GM19328 (cell line): Measurements from ENCODE around the gene MLYCD.

Experiments used
- ATAC-seq: cut with Tn5 transposase; IDR thresholded peaks from one replicate; pipeline ENCODE4 v1.9.1; 2021; ENCODE audit warnings: mild to moderate bottlenecking, moderate library complexity; ENCODE audit not compliant: unreplicated experiment

Gene MLYCD

DNA sequence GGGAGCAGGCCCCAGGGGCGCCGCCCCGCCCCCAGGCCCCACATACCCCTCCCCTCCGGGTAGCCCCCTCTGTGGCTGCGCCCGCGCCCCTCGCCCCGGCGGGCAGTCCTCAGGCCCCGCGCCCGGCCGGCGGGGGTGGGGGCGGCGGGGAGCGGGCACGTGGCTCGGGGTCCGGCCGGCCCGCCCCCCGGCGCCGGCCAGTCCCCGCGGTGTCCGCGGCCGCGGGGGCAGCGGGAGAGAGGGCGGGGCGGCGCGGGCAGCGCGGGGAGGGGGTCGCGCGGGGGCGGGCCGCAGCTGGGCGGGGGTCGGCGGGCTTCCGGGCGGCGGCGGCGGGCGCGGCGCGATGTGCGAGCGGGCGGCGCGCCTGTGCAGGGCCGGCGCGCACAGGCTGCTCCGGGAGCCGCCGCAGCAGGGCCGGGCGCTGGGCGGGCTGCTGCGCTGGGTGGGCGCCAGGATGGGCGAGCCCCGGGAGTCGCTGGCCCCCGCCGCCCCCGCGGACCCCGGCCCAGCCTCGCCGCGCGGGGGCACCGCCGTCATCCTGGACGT is 69.5 kb downstream of the MLYCD start:
- no peak for ATAC-seq

DNA sequence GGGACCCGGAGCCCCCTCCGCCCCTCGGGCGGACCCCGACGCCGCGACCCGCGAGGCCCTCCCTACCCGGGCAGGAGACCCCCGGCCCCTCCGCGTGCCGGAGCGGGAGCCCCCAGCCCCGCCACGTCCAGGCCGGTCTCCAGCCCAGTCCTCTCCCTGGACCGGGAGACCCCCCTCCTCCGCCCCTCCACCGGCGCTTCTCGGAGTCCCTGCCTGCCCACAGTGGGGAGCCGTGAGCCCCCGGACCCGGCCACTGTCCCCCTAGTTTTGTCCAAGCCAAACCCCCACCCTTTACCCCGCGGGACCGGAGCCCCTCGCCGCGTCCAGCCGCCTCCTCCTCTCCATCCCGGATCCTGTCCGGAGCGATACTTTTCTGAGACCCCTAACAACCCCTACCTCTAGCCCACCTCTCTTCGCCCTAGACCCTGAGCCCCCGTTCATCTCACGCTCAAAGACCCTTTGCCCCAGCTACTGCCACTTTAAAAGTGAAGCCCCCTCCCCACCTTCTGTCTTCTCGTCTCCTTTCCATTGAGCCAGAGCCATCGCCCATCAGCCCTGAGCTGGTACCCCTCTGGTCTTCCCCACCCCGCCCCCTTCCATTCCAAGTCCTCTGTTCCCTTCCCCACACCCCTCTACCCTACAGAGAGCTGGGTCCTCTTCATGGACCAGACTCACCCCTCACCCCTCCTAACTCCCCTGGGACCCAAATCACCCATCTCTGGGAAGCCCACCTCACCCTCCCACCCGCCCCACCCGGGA is 70.2 kb downstream of the MLYCD start:
- ATAC-seq: no peak

DNA sequence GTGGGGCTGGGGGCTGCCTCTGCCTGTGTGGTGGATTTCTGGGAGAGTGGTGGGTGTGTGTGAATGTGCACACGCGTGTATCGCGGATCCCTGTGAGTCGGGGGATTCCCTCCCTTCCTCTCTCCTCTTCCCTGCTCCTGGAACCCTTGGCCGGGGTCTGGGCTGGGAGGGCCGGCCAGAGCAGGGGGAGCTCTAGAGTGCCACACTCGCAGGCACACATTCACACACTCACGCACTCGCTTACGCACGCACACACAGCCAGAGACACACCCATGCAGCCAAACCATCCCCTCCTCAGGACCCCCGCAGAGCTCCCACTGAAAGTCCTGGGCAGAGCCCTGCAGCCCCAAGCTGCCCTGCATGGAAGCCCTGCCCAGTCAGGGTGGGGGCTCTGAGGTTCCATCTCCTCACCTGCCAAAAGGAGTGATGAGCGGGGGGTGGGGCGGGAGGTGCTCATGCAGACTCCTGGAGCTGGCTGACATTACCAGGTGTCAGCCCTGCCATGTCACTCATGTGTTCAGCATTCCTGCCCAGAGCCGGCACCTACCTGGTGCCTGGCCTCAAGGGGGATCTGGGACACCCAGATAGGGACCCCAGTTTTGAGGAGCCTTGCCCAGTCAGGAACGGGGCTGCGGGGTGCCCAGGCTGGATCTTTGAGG is 71.0 kb downstream of the MLYCD start:
- ATAC-seq: no peak

DNA sequence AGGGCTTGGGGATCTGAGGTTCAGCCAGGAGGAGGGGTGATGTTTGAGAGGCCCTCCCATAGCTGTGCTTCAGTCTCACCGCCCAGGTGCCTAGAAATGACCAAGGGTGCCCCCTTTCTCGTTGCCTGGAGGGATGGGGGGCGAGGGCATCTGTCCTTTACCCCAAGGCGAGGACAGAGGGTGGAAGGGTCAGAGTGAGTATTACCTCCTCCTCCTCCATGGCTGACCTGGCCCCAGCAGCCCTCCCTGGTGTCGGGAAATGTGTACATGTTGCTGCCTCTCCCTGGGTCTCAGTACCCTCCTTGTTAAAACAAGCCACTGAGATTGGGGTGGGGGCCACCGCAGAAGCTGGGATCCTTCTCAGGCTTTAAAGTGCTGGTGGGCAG is 71.5 kb downstream of the MLYCD start:
- ATAC-seq: no peak

DNA sequence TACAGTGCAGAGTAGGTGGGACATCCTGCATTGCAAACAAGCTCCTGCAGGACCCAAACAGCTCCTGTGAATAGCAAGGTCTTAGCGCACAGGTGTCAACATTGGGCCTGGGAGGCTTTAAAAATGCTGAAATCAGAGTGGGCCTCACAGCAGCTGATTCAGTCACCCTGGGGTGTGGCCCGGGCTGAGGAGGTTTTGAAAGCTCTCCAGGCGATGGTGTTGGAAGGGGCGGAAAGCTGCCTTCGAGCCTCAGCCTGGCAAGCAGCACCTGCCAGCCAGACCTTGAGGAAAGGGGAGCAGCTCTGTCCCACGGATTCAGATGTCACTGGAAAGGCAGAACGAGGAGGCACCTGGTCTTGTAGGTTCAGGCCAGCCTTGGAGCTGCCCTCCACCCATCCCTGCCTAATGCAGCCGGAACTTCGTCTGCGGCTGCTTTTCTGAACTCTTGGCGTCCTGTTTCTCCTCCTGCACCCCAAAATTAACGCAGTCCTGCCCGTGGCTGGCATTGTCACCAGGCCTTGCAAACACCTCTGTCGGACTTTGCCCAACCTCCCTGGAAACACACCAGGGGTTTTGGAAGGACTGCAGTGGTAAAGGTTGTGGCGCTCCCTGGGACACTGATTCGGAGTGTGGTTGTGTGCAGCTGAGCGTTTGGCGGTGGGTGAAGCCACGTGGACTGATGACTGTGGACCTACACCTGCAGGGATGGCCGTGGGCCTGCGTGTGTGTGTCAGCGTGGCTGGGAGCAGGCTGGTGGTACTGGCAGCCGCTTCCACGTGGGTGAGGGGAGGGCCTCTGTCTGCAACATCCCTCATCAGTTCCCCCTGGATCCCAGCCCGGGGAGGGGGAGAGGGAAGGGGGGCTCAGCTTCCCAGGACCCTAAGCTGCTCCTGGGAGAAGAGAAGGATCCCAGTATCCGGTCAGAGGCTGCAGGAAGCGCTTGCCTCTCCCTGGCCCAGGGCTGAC is 72.5 kb downstream of the MLYCD start:
- ATAC-seq: no peak

DNA sequence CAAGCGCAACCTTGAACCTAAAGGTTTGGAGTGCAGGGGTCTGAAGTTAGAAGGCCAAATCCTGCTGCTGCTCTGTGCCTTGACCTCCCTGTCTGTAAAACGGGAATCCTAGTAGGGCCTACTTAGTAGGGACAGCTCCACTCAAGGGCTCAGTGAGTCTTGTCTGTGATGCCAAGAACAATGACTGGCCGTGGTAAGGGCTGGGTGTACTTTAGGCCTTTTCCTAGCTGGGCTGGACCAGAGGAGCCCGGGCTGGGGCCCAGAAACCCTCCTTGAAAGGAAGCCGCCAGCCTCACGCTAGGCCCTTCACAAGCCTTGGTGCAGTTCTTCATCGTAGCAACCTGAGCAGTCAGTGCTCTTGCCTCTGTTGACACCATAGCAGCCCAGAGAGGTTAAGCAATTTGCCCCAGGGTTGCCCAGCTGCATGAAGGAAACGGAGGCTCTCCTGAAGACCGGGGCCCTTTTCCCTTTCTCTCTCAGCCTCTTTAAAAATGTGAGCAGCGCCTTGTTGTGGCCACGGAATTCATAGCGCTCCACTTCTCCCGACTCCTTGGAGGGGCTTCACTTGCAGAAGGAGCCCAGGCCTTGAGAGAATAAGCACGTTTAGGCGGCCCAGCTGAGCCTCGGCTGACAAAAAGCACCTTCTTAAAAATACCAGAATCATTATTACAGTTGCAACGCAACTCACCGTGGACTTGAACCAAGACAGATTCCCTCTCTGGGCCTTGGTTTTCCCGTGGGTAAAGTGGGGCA is 73.5 kb downstream of the MLYCD start:
- no peak for ATAC-seq

DNA sequence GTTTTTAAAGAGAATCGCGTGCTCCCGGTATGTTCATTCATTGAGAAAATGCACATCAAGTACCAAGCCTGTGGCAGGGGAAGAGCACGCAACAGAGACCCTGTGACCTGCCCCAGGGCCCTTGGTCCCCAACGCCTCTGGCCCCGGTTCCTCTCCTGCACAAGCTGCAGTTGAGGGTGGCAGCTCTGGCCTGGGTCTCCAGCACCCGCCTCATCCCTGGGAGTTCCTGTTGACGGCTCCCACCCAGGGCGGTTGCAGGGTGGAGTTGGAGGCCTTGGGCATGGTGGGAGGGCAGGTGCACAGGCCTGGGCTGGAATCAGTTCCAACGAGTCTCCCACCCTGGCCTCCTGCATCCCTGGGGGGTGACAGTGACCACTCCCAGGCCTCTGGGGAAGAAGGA is 74.2 kb downstream of the MLYCD start:
- ATAC-seq: no peak

DNA sequence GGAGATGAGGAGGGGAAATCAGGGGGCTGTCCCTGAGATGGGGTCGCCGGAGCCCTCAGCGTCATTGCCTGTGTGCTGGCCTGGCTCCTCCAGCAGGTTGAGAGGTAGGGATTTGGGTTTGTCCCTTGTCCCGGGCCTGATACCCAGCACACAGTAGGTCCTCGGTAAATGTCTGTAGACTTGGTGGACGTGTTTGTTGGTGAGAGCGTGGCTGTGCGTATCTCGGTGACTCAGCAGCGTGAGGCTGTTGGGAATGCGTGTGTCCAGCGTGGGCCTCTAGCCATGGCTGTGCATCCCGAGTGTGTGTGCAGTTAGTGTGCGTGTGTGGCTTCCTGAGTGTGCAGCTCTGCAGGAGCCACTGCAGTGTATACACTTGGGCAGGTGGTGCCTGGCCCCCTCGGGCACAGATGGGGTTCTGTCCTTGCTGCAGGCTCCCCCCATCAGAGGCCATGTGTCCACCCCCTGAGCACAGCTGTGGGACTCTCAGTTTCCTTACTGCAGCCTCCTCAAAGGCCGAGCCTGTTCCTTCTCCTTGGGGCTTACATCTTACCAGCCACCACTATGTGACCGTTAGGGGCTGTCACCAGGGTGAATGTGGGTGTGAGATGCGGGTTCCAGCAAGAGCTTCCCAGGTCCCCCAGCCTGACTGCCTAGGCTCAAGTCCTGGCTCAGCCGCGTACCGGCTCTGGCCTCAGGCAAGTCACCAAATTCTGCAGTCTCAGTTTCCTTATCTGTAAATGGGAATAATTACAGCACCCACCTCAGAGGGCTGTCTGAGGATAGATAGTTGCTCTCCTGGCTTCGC is 74.9 kb downstream of the MLYCD start:
- no peak for ATAC-seq

DNA sequence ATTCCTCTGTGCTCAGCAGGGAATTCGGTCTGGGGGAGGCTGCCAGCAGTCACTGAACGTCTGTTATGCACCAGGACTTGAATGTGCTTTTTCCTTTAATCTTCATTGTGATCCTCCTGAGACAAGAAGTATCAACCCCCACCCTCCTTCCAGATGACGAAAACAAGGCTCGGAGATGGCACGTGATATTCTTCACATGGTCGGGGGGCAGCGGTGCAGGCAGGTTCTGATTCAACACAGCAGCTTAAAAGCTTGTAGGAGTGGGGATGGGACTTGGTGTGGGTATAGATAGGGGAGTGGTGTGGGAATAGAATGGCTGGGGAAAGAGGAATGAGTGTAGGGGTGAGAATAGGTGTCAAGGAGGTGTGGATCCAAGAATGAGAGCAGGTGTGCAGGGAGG is 75.6 kb downstream of the MLYCD start:
- no peak for ATAC-seq

DNA sequence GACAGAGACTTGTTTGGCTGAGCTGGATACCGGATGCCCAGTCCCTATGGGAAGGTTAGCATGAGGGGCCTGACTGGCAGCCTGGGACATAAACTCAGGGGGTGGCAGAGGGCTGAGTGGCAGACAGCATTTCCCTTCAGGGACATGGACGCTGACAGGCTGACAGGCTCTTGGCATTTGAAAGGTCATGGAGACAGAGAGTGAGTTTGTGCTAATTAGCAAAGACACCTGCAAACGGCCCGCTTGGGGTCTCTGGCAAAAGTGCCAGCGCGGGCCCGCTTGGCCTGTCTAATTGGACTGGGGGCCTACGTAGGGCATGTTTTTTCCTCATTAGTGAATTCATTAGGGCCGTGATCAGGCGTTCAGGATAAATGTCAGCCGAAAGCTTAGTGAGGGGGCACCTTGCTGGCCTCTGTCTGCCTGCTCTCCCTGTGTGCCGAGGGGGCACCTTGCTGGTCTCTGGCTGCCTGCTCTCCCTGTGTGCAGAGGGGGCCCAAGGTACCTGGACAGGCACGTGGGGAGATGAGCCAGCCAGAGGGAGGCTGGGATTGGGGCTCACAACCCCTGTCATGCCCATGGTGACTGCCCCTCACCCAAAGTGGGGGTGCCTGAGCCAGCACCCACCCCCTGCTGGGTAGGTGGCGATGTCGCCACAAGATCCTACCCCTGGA is 76.8 kb downstream of the MLYCD start:
- no peak for ATAC-seq
